SIG-M5 treated with dmso at 0.1 percent for 504 hours (cell line): Measurements from ENCODE around the gene MLPH.
"Not testable (repeated sequence)": the region's sequence is repeated elsewhere in the genome, so short reads cannot be mapped to it uniquely, and the experiment has no call there.

Source experiments
- DNase-seq: peaks from one replicate; lab custom pipeline; 2025; ENCODE audit not compliant: unreplicated experiment; lab: John Stamatoyannopoulos, UW

MLPH gene

GRCh38 chr2:237581326-237581725, 94.3 kb downstream of the MLPH start:
- no peak for DNase-seq

DNA sequence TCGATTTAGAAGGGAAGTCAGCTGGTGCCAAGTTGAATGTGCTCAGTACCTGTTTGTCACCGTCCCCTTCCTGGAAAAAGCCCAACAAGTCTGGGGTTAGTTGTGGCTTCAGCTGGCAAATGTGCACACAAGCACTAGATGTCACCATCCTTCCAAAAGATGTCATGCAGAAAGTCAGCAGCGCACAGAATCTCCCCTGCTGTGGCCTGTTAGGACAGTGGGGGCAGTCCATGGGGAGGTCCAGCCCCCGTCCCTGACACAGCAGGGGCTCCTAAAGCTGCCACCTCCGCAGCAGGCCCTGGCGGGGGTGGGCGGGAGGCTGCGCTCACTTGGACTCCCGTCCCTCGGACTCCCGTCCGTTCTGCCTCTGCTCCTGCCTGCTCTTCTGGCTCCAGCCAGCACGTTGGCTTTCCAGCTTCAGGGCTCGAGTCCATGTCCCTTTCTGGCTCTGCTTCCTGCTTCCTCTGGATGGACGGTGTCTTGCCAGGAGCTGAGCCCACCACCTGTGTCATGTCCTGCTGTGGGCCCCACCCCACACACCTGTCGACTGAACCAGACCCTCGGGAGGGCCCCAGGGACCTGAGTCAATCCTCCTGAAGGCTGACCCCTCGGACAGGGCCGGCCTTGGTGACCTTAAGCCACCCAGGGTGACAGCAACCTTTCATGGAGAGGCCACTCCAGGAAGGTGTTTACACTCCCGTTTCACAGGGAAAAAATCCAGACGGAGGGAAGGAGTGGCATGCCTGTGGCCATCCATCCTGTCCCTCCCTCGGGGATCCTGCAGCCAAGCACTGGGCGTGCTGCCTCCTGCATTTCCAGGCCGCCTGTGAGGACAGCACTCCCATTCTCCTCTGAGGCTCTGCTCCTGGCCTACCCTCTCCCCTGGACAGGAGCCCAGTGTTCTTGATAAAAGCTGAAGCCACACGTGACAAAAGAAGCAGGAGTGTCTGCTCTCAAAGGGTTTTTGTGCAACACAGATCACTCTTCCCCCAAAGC, 95.0 kb downstream of the MLPH start:
- peak; percentile 34 for DNase-seq

DNA sequence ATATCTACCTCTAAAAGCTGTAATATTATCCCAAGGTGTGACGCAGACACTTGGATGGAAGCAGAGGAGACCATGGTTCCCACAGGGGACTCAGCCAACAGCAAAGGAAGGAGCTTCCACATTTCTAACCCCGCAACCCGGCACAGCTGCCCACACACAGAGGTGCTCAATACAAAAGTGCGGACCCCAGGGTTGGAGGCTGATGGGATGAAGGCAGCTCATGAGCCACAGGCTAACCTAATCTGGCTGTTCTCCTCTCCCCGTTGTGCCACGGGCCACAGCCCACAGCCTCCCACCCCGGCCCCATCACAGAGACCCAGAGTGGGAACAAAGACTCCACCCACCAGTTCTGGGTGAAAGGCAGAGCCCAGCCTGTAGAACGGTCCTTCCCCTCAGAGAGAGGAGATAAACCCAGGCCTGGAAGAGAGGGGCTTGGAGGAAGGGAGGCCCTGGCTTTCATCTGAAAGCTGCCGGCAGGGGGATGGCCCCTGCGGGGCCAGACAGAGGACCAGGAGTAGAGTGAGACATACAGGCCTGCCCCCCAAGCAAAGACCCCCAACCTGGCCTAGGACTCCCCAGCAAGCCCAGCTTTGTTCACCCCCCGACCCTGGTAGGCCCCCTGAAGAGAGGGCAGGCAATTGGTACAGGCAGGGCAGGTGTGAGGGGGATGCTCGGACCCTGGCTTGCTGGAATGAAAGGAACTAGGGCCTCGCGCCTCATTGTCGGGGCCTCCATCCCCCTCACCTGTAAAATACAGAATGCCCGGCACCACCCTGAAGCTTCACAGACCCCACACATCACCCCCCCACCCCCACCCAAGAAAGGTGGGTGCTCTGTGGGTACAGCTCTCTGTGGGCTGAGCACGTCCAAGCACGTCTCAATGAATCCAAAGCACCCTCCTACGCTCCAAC, 96.6 kb downstream of the MLPH start:
- no peak for DNase-seq

DNA sequence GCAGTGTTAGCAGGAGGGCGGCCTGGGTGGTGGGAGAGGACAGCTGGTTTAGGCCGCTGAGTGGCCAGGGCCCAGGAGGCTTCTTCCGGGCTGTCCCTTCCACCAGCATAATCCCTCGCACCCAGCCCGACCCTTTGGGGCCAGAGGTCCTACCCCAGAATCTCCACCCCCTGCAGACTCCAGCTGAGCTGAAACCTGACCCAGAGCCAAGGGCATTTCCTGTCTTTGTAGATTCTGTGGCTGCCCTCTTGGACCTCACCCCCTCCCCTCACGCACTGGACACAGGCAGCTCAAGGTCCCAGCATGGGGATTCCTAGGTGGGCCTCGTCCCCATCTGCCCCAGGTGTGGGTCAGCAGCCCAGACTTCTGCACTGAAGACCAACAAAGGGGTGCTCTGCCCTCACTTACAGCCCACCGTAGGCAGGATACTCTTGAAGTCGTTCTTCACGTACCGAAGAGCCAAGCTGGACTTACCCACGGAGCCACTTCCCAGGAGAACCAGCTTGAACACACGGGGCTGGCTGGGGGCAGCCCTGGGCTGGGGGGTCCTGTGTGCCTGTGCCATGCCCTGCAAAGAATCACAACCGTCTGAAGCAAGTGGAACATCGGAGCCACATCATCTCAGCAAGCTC, 98.7 kb downstream of the MLPH start:
- DNase-seq = no peak

GRCh38 chr2:237588044-237588696, 101.1 kb downstream of the MLPH start:
- no peak for DNase-seq

DNA sequence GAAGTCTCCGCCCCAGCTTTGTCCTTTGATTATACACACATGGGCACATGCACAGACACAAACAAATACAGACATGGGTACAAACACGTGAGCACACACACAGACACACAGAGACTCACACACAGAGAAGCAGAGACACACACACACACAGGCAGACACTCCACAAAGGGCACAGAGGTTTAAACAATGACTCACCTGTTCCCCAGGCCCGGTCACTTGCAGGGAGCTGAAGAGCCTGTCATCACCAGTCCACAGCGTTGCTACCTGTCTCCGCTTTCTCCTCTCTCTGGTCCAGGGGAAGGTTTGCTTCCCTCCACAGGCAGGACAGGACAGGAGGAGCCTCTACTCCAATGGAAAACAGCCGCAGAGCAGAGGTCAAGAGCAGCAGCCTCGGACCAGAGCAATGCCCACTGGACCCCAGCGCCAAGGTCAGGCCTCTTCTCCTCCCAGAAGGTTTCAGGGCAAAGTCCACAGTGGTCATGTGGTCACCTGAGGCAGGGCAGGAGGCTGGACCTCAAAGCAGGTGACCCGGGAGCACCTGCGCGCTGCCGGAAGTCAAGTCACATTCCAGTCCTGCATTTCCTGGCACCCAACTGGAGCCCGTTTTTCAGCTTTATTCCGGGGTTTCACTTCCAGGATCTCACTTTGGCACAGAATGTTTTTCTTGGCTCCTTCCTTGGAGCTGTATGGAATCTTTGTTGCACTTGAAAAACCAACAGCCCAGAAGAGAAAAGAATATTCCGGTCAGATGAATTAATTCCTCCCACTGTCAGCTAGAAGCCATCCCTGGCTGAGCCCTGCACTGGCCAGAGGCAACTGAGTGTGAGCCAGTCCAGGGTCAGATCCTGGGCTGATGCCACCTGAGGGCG, 103.5 kb downstream of the MLPH start, which contains the start of gene RAB17:
Gene RAB17, minus strand, starts transcription at position 463 of the 869 bp plus-strand sequence. CDS start 4,580 bp downstream, outside the sequence.
- peak; percentile 26 for DNase-seq

DNA sequence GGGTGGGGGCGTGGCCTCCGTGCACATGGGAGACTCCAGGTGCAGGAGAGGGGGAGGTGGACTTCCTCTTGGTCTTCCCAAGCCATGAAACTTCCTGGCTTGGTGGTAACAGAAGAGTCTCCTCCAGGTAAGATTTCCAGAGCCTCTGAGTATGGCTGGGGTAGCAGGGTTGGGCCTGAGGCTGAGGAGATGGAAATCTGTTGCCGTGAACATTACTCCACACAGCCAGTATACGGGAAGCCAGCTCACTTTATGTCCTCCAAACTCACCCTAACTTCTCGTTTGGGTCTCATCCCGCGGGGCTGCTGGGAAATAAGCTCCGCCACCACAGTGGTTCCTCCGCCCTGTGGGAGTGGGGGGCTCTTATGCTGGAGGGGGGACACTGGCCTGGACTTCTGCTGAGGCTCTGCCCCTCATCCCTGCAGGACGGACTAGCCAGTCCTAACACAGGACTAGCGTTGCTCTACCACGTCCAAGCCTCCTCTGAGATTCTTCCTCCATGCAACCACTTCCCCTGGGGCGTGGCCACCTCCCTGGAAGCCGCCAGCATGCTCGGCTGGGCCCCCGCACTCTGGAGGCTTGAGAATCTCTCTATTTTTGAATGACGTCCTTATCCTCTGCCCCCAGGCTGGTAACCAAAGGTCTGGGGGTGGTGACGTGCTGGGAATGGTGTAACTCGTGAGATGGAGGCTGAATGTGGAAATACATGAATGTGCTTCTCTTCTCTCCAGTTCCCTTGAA, 104.3 kb downstream of the MLPH start:
- peak; percentile 61 for DNase-seq

DNA sequence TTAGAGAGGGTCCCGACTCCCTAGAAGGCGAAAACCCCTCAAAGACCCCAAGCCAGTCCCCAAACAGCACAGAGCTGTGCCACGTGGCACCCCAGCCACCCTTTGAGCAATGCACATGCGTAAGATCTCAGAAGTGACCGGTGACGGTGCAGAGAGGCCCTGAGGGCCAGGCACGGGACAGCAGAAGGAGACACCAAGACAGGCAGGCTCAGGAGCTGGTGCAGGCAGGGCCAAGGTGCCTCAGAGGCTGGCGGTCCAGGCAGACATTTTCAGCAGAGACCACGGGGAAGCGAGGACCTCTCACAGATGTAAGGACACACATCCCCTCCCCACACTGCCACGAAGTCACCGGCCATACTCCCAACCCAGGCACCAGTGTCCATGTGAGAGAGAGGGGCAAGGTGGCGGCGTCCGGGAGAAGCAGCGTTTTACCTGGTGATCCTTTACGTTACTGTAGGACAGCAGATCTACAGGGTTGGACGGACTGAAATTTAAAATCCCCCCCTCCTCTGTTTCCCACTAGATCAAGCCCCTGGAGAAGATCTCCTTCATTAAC, 105.5 kb downstream of the MLPH start:
- DNase-seq = no peak

DNA sequence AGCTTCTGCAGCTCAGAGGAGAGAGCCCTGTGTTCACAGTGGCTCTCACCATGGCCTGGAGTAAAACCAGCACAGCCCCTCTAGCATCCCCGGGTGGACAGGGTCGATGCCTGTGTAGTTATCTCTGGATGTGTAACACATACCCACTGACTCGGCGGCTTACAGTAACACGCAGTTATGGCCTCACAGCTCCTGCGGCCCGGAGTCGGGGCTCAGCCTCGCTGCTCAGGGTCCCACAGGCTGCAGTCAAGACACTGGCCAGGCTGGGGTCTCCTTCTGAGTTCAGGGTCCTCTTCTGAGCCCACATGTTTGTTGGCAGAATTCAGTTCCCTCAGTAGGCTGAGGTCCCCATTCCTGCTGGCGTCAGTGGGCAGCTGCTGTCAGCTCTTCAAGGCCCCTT, 106.0 kb downstream of the MLPH start:
- no peak for DNase-seq

- no peak for DNase-seq
These were observed 106.7 kb downstream of the MLPH start for GRCh38 chr2:237593596-237594320.

DNA sequence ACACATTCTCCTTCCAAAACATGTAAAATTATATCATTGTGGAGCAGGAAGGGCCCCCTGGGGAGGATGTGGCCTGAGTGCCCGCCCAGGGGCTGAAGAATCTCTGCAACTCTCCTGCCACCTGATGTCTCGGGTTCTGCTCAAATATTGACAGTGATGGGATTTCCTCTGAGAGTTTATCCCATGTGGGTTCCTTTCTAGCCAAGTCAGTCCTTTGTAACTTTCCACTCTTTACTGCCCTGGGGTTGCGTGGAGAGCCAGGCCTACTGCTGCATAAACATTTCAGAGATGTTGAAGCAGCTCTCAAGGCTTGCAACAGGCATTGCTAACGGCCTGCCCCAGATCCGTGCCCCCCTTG, 107.4 kb downstream of the MLPH start:
- no peak for DNase-seq

DNA sequence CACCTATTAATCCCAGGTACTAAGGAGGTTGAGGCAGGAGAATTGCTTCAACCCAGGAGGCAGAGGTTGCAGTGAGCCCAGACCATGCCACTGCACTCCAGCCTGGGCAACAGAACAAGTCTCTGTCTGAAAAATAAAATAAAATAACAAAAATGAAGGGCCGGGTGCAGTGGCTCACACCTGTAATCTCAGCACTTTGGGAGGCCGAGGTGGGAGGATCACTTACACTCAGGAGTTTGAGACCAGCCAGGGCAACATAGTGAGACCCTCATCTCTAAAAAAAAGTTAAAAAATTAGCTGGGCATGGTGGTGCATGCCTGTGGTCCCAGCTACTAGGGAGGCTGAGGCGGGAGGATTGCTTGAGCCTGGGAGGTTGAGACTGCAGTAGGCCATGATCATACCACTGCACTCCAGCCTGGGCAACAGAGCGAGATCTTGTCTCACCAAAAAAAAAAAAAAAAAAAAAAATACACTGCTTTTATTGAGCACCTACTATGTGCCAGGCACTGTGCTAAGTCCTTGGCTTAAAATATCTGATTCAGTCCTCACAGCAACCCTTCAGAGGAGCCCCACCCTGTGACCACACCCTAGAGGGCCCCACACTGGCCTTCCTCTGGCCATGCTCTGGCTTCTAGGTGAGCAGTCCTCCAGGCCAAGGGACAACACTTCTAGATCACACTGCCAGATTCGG, 108.9 kb downstream of the MLPH start:
- DNase-seq = not testable (repeated sequence)

- DNase-seq = no peak
These were observed 109.6 kb downstream of the MLPH start for GRCh38 chr2:237596520-237597195.

DNA sequence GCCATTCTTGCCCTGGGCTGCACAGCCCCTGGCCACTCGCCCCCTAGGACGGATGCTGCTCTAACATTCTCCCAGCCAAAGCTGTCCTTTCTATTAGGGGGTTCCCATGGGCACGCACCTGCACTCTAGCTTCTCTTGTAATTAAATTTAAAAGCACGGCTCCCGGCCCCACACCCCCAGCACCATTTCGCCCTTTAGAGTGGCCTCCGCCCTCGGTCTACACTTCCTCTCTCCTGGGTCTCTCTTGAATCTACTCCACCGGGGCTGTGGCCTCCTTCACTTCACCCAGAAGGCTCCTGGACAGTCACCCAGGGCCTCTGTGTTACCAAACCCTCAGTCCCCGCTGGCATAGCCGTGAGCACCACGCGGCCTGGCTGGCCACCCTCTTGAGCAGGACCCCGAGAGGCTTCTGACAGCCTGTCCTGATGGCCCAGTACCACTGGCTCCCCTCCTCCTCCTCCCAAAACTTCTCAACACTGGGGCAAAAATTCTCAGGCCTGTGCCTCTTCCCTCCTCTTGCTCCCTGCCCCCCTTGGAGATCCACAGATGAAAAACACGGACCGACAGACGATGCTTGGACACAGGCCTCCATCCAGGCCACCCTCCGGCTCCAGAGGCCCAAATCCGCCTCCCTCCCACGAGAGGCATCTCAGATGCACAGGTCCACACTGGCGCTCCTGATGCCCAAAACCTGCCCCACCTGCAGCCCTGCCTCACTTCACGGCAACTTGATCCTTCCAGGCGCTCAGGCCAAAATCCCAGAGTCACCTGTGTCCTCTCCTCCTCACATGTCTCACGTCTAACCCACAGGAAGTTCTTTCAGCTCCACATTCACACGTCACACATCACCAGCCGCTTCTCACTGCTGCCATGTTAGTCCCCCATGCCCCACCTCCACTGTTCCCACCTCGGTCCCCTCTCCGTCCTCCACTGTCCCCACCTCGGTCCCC, 110.4 kb downstream of the MLPH start:
- no peak for DNase-seq

DNA sequence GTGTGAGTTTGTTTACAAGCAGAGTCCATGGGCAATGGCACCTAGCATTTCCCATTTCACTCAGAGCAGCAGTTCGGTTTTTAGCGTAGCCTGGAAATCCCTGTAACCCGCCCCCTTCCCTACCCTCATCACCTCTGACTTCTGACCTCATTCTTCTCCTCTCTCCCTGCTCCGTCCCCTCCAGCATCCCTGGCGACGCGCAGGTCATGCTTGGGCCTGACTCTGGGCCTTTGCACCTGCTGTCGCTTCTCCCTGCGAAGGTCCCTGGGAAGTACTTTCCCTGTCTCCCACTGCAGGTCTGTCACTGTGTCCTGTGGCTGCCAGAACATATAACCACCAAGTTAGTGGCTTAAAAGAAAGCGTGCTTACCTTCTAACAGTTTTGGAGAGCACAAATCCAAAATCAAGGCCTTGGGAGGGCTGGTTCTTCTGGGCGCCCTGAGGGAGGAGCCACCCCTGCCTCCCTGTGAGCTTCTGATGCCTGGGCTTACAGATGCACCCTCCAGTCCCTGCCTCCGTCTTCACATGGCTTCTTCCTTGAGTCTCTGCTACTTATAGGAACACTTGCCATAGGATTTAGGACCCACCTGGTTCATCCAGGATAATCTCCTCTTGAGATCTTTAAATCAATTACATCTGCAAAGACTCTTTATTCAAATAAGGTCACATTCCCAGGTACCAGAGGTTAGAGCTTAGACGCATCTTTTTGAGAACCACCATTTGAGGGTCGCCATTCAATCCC, 111.6 kb downstream of the MLPH start:
- no peak for DNase-seq
